Measurements from ENCODE around the gene MR1.

- TF ChIP-seq CTCF (IDR thresholded peaks at IDR 0.05; ENCODE audit: insufficient read depth, low read depth, low read length) (no peak), EZH2 (IDR thresholded peaks at IDR 0.05; ENCODE audit: insufficient read depth, low read length) (no peak)
Measured at GRCh38 chr1:181101581-181102226, 67.9 kb downstream of the MR1 start.
